Cardiac fibroblast (primary cell): ENCODE data around the gene WNK2.

Experiments
- DNase-seq, 2 donors: peaks; one replicate each; pipeline versions ENCODE4 v3.0.0 to v3.0.0-alpha.2; 2010; ENCODE audit warnings: low read depth in 2 of 2
- H3K4me3 ChIP-seq, 2 donors: replicated peaks in 1 of 2; 1 replicate in 1 of 2; 2 replicates in 1 of 2; pipeline ENCODE4 v1.5.1; 2011; ENCODE audit warnings: low read depth in 2 of 2, low read length in 2 of 2, mild to moderate bottlenecking in 2 of 2, moderate library complexity in 1 of 2
- TF ChIP-seq, protein P1 (sequence below): IDR thresholded peaks from one replicate; pipeline ENCODE4 v1.5.1; 2011; ENCODE audit warnings: low read depth, mild to moderate bottlenecking, low read length, inconsistent platforms

The WNK2 gene

GRCh38 chr9:93211654-93212001 lies 27.7 kb downstream of the WNK2 start:
- TF ChIP-seq, protein P1, sequence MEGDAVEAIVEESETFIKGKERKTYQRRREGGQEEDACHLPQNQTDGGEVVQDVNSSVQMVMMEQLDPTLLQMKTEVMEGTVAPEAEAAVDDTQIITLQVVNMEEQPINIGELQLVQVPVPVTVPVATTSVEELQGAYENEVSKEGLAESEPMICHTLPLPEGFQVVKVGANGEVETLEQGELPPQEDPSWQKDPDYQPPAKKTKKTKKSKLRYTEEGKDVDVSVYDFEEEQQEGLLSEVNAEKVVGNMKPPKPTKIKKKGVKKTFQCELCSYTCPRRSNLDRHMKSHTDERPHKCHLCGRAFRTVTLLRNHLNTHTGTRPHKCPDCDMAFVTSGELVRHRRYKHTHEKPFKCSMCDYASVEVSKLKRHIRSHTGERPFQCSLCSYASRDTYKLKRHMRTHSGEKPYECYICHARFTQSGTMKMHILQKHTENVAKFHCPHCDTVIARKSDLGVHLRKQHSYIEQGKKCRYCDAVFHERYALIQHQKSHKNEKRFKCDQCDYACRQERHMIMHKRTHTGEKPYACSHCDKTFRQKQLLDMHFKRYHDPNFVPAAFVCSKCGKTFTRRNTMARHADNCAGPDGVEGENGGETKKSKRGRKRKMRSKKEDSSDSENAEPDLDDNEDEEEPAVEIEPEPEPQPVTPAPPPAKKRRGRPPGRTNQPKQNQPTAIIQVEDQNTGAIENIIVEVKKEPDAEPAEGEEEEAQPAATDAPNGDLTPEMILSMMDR, result no peak
- no peak overlapping the region for H3K4me3 ChIP-seq
- no peak for DNase-seq

GRCh38 chr9:93212409-93212808 lies 28.5 kb downstream of the WNK2 start:
- H3K4me3 ChIP-seq, result no peak overlapping the region
- TF ChIP-seq, protein P1, result no peak
- no peak for DNase-seq

- TF ChIP-seq, protein P1, result no peak
- DNase-seq, result no peak
- no peak overlapping the region for H3K4me3 ChIP-seq
These were observed 32.1 kb downstream of the WNK2 start for GRCh38 chr9:93216073-93216365.

- no peak for DNase-seq
- no peak overlapping the region for H3K4me3 ChIP-seq
- TF ChIP-seq, protein P1, result no peak
These were observed 33.8 kb downstream of the WNK2 start for GRCh38 chr9:93217706-93218105.

GRCh38 chr9:93218161-93218560 lies 34.2 kb downstream of the WNK2 start:
- TF ChIP-seq, protein P1, result no peak
- DNase-seq, result no peak
- H3K4me3 ChIP-seq, result no peak overlapping the region

DNA sequence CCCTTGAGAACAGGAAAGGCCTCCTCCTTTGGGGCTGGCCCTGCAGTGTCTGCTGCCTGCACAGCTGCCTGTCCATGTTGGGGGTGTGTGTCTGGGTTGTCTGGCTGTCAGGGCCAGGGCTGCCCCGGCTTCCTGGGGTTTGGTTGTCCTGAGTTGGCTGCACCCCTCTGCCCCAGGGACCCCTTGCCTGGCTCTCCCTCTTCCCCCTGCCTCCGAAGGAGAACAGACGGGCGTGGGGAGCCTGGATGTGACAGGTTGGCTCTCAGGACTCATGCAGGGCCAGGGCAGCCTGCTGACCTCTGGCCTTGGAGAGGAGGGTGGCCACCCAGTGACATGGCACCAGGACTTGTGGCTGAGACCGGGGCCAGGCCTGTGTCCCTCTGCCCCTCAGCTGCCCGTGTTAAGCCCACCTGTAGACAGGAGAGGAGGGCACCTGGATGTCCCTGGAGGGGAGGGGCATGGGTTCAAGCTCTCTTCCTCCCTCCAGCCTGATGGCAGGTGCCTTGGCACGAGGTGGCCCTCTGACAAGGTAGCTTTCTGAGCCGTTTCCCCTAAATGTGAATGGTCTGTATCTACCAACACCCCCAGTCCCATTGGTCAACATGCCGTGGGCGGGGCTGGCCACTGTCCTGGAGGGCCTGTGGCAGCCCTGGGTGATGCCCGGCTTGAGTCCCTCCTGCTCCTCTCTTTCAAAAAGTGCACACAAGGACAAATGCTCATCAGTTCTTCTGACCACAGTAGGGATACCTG lies 34.9 kb downstream of the WNK2 start:
- DNase-seq, result no peak
- H3K4me3 ChIP-seq, result no peak overlapping the region
- TF ChIP-seq, protein P1, result no peak

GRCh38 chr9:93219692-93220091 lies 35.8 kb downstream of the WNK2 start:
- no peak for DNase-seq
- TF ChIP-seq, protein P1, result no peak

More at GRCh38 chr9:93219692-93220091, 35.8 kb downstream of the WNK2 start:
- no peak overlapping the region for H3K4me3 ChIP-seq
